GM12864 (cell line): Measurements from ENCODE around the gene DPY19L3.

Experiments
- DNase-seq: peaks from one replicate; pipeline ENCODE4 v3.0.0-alpha.2; 2011; ENCODE audit warnings: low read depth
- H3K4me3 ChIP-seq: 2 replicates; pipeline ENCODE4 v1.5.1; 2011; ENCODE audit warnings: mild to moderate bottlenecking, low read depth, low read length, control low read depth
- TF ChIP-seq, protein P1 (sequence below): IDR thresholded peaks from 2 replicates; pipeline ENCODE4 v1.5.1; 2011; ENCODE audit warnings: low read depth, mild to moderate bottlenecking, moderate library complexity, low read length, control low read depth, inconsistent platforms; ENCODE audit errors: missing control alignments

DPY19L3 gene, protein sequence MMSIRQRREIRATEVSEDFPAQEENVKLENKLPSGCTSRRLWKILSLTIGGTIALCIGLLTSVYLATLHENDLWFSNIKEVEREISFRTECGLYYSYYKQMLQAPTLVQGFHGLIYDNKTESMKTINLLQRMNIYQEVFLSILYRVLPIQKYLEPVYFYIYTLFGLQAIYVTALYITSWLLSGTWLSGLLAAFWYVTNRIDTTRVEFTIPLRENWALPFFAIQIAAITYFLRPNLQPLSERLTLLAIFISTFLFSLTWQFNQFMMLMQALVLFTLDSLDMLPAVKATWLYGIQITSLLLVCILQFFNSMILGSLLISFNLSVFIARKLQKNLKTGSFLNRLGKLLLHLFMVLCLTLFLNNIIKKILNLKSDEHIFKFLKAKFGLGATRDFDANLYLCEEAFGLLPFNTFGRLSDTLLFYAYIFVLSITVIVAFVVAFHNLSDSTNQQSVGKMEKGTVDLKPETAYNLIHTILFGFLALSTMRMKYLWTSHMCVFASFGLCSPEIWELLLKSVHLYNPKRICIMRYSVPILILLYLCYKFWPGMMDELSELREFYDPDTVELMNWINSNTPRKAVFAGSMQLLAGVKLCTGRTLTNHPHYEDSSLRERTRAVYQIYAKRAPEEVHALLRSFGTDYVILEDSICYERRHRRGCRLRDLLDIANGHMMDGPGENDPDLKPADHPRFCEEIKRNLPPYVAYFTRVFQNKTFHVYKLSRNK

DNA sequence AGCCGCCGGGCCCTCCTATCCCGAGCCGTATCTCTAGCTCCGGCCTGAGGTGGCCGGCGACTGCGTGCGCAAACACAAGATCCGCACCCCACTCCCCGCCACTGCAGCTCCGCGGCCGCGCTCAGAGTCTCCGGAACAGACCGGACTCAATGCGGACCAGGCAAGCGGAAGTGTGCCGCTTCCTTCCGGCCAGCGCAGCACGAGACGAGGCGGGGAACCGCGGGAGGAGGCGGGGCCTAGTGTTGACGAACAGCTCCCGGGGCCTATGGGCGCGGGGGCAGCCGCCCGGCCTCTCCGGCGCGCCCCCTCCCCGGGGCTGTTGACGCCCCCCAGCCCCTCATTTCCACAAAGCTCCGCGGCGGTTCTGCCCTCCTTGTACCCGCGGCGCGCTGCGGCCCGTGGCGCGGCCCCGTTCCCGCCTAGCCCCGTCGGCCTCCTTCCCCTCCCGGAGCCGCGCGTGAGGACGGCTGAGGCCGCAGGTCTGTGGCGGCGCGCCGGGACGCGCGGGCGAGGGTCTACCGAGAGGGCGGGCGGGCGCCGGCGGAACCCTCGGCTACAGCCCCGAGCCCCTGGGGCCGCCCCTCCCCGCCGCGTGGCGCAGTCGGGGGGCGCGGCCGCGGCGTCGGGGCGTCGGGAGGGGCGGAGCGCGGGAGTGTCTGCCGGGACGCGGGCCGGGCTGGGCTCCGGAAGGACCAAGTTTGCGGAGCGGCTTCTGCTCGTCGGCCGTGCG is at the start of gene DPY19L3:
TSS of gene DPY19L3 (plus strand) at position 340 of the 730 bp plus-strand sequence. CDS start 2,484 bp downstream, outside the sequence.
- DNase-seq, result peak; percentile 80
- TF ChIP-seq, protein P1, sequence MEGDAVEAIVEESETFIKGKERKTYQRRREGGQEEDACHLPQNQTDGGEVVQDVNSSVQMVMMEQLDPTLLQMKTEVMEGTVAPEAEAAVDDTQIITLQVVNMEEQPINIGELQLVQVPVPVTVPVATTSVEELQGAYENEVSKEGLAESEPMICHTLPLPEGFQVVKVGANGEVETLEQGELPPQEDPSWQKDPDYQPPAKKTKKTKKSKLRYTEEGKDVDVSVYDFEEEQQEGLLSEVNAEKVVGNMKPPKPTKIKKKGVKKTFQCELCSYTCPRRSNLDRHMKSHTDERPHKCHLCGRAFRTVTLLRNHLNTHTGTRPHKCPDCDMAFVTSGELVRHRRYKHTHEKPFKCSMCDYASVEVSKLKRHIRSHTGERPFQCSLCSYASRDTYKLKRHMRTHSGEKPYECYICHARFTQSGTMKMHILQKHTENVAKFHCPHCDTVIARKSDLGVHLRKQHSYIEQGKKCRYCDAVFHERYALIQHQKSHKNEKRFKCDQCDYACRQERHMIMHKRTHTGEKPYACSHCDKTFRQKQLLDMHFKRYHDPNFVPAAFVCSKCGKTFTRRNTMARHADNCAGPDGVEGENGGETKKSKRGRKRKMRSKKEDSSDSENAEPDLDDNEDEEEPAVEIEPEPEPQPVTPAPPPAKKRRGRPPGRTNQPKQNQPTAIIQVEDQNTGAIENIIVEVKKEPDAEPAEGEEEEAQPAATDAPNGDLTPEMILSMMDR, result no peak
- H3K4me3 ChIP-seq, result peak within 1 kb of the TSS; percentile 77

DNA sequence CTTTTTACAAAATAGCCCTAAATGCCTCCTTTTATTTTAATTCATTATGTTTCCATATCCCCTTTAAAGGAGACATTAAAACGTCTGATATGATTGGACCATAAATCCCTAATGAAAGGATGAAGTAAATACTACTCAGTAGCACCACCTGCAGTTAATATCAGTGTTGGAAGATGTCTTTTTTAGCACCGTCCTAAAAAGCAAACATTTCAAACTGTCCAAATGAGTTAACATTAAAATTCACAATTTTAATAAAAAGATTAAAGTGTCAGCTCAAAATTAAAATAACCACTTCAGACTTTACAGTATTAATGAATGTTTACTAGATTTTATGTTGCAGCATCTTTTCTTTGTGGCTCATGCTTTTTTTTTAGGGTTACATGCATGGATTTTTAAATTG is 47.9 kb upstream of the DPY19L3 start:
- TF ChIP-seq, protein P1, result peak; percentile 15
- DNase-seq, result no peak
- no peak overlapping the region for H3K4me3 ChIP-seq

DNA sequence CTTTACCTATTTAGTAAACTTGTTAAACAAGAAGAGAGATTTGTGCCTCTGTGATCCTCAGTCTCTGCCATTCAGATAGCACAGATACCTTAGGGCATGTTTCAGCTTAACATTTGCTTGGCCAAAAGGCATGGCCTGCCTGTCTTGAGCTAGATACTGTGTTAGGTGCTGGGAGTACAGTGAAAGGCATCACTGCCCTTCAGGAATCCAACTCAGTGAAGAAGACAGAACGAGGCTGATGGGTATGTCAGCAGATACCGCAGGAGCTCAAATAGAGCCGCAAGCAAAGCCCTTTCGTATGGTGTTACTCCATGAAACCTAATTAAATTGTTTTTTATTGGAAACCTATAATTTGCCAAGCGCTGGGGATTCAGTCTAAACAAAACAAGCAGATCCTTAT is 47.2 kb upstream of the DPY19L3 start:
- no peak for DNase-seq
- no peak overlapping the region for H3K4me3 ChIP-seq
- TF ChIP-seq, protein P1, result no peak

DNA sequence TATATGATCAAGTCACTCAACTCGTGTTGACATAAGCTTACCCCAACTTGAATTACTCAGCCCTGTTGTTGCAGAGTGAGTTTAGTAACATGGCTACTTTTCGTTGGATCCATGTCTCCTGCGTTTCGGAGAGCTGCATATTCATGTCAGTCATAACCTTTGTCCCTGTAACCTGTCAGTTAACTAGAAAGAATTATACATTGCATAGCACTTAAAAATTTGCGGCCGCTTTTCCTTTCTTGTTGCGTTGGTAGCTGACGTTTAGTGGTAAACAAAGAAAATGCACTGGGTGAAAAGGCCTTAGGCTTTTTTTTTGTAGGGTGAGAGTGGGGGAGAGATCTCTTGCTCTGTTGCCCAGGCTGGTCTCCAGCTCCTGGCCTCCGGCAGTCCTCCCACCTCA is 46.0 kb upstream of the DPY19L3 start:
- DNase-seq, result no peak
- TF ChIP-seq, protein P1, result no peak
- H3K4me3 ChIP-seq, result no peak overlapping the region

DNA sequence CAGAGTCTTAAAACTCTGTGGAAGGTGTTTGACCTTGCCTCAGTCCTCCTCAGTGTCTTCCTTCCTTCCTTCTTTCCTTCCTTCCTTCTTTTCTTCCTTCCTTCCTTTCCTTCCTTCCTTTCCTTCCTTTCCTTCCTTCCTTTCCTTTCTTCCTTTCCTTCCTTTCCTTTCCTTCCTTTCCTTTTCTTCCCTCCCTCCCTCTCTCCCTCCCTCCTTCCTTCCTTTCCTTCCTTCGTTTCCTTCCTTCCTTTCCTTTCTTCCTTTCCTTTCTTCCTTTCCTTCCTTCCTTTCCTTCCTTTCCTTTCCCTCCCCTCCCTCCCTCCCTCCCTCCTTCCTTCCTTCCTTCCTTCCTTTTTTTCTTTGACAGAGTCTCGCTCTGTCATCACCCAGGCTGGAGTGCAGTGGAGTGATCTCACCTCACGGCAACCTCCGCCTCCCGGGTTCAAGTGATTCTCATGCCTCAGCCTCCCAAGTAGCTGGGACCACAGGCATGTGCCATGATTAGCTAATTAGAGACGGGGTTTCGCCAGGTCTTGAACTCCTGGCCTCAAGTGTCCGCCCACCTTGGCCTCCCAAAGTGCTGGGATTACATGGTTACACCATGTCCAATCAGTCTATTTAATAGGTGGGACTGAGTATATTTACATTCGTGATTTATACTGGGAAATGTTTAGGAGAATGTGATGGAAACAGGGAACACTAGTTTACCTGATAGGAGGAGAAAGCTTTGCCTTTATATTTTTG is 43.8 kb upstream of the DPY19L3 start:
- TF ChIP-seq, protein P1, result no peak
- H3K4me3 ChIP-seq, result no peak overlapping the region
- DNase-seq, result no peak

DNA sequence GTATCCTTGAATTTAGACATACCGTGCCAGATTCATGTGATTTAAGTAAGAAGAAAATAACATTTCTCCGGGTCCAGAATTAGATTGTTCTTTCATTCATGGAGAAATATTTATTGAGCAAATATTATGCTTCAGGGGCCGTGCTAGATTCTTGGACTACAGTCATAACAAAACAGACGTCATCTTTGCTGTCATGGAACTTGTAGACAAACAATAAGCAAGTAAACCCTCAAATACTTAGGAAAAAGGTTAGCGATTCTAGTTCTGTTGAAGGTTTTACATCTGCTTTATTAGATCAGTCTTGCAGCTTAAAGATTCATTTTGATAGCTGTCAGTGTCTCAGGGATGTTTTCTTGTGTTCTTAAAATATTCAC is 43.3 kb upstream of the DPY19L3 start:
- no peak overlapping the region for H3K4me3 ChIP-seq
- no peak for DNase-seq

More for the DNA sequence above, 43.3 kb upstream of the DPY19L3 start:
- TF ChIP-seq, protein P1, result no peak
